GM19463 (cell line): ENCODE results near the gene BAIAP2L2.
A peak's percentile ranks its signal among the peaks of the same experiment; 100 is the strongest.

Experiments used
- ATAC-seq: cut with Tn5 transposase; IDR thresholded peaks from one replicate; pipeline ENCODE4 v1.9.1; 2021; ENCODE audit warnings: mild to moderate bottlenecking, moderate library complexity; ENCODE audit not compliant: unreplicated experiment

The BAIAP2L2 gene

GRCh38 chr22:38070250-38070921, 40.1 kb downstream of the BAIAP2L2 start:
- no peak for ATAC-seq

GRCh38 chr22:38069372-38070249, 40.9 kb downstream of the BAIAP2L2 start:
- no peak for ATAC-seq

- ATAC-seq = no peak
These were observed 41.7 kb downstream of the BAIAP2L2 start for GRCh38 chr22:38068641-38069371.

GRCh38 chr22:38067761-38068360, 42.6 kb downstream of the BAIAP2L2 start:
- ATAC-seq = no peak

GRCh38 chr22:38067028-38067415, 43.5 kb downstream of the BAIAP2L2 start:
- no peak for ATAC-seq

- ATAC-seq = no peak
These were observed 44.0 kb downstream of the BAIAP2L2 start for GRCh38 chr22:38066381-38067027.

- ATAC-seq = no peak
These were observed 44.9 kb downstream of the BAIAP2L2 start for GRCh38 chr22:38065539-38065938.

DNA sequence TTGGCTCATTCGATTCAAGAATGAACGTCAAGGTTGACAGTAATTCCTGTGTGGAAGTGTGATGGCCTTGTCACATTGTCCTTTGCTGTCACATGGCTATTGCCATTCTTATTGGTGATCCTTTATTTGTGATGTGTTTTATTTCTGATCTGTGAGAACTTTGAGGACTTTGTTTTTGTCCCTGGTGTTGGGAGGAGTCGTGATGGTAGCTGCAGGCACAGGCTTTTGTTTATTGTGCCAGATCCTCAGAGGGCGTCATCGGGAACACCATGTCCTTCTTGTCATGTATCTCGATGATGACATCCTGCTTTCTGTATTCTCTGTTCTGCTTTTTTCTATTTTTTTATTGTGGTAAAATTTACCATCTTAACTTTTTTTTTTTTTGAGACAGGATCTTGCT, 47.7 kb downstream of the BAIAP2L2 start:
- ATAC-seq = no peak

- ATAC-seq = peak; percentile 57
These were observed 53.3 kb downstream of the BAIAP2L2 start, which contains the start of gene PICK1 for GRCh38 chr22:38056969-38057891. Gene PICK1 (plus strand): TSS chr22:38057404. CDS start chr22:38057810, 406 bp downstream.

DNA sequence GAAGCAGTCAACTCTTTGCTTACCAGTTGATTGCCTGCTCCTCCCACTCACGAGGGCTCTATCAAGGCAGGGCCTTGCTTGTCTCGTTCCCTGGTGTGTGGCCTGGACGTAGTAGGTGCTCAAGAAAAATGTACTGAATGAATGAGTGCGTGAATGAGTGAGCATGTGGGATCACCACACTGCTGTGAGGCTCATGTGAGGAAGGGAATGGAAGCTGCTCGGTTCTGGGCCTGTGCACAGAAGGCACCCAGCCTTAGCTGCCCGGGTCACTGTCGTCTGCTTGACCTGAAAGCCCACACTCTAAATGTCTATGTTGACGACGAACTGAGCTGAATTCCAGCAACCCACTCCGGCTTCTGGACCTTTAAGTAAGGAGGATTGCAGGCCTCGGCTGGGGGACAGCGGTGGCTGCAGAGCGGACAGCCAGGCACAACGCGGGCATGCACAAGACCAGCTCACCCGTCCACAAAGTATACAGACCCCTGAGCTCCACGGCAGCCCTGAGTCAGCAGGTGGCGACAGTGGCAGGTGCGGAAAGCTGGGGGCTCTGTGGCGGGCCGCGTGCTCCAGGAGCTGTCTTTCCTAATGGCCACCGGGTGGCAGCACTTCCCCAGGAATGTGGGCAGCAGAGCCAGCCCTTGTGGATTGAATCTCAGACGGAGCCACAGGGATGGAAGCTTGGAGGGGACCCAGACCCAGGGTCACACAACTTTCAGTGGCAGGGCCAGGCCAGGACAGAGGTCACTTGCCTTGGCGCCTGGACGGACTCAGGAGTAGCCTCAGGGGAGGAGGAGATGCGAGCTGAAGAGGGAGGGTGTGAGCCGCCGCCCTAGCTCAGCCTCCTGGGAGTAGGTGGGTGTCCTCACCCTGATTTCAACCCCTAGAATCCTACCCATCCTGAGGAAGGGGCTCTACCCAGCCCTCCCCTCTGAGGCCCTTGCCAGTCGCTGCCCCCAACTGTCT, 58.3 kb downstream of the BAIAP2L2 start:
- ATAC-seq = peak; percentile 54

- ATAC-seq = no peak
These were observed 59.2 kb downstream of the BAIAP2L2 start for GRCh38 chr22:38051261-38051660.

- ATAC-seq = no peak
These were observed 59.8 kb downstream of the BAIAP2L2 start for GRCh38 chr22:38050720-38051119.

GRCh38 chr22:38049812-38050619, 60.5 kb downstream of the BAIAP2L2 start:
- no peak for ATAC-seq

- no peak for ATAC-seq
These were observed 64.3 kb downstream of the BAIAP2L2 start for GRCh38 chr22:38046070-38046748.

- ATAC-seq = no peak
These were observed 67.1 kb downstream of the BAIAP2L2 start for GRCh38 chr22:38043151-38044039.

DNA sequence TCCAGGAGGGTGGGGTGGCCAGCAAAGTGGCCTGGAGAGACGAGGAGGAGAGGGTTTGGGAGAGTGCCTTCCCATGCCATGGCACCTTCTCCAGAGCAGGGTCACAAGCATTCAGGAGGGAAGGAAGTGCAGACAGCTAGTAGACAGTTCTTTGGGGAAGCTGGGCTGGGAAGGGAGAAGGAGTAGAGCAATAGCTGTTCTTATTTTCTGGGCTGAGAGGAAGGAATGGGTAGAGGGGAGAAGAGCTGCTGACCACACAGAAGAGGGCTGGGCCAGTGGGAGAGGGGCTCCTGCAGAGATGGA, 68.0 kb downstream of the BAIAP2L2 start:
- ATAC-seq = no peak
